GM10266 (cell line): Measurements from ENCODE around the gene SLC26A6.

ENCODE experiments used
- DNase-seq: peaks from one replicate; pipeline ENCODE4 v3.0.0; 2012; ENCODE audit errors: extremely low spot score
- CTCF ChIP-seq: IDR thresholded peaks from 2 replicates; pipeline ENCODE4 v1.5.1; 2012; ENCODE audit warnings: mild to moderate bottlenecking, low read depth; ENCODE audit not compliant: control insufficient read depth, insufficient read depth; ENCODE audit errors: missing control alignments

SLC26A6 gene

GRCh38 chr3:48680811-48681540 lies 45.7 kb upstream of the SLC26A6 start:
- no peak for DNase-seq
- no peak for TF ChIP-seq CTCF

GRCh38 chr3:48679411-48680391 lies 44.4 kb upstream of the SLC26A6 start:
- DNase-seq, result no peak
- no peak for TF ChIP-seq CTCF

GRCh38 chr3:48678566-48679380 lies 43.5 kb upstream of the SLC26A6 start:
- no peak for TF ChIP-seq CTCF
- no peak for DNase-seq

- no peak for TF ChIP-seq CTCF
- DNase-seq, result no peak
Observed at GRCh38 chr3:48678056-48678455, 42.8 kb upstream of the SLC26A6 start.

- no peak for TF ChIP-seq CTCF
- DNase-seq, result no peak
Observed at GRCh38 chr3:48674505-48674904, 39.2 kb upstream of the SLC26A6 start.

- TF ChIP-seq CTCF, result no peak
- no peak for DNase-seq
Observed at GRCh38 chr3:48672522-48672921, 37.3 kb upstream of the SLC26A6 start.
